HG03469 (cell line): ENCODE results near the gene DCP2.
A peak's percentile ranks its signal among the peaks of the same experiment; 100 is the strongest.

Experiments used
- ATAC-seq: cut with Tn5 transposase; IDR thresholded peaks from one replicate; pipeline ENCODE4 v1.9.1; 2021; ENCODE audit warnings: mild to moderate bottlenecking, moderate library complexity, moderate number of reproducible peaks; ENCODE audit not compliant: unreplicated experiment

The DCP2 gene

GRCh38 chr5:113017881-113018635, 41.5 kb downstream of the DCP2 start:
- no peak for ATAC-seq

- ATAC-seq = no peak
Measured at GRCh38 chr5:113020461-113021273, 44.1 kb downstream of the DCP2 start.

GRCh38 chr5:113022661-113023060, 46.1 kb downstream of the DCP2 start:
- peak; percentile 70 for ATAC-seq

- ATAC-seq = no peak
Measured at GRCh38 chr5:113024076-113024697, 47.6 kb downstream of the DCP2 start.

GRCh38 chr5:113025596-113025995, 49.0 kb downstream of the DCP2 start:
- no peak for ATAC-seq

- ATAC-seq = no peak
Measured at GRCh38 chr5:113026211-113026610, 49.6 kb downstream of the DCP2 start.

- no peak for ATAC-seq
Measured at GRCh38 chr5:113027015-113027414, 50.4 kb downstream of the DCP2 start.

GRCh38 chr5:113027431-113027830, 50.8 kb downstream of the DCP2 start:
- ATAC-seq = no peak

- no peak for ATAC-seq
Measured at GRCh38 chr5:113029614-113030013, 53.0 kb downstream of the DCP2 start.

GRCh38 chr5:113031104-113031503, 54.5 kb downstream of the DCP2 start:
- no peak for ATAC-seq

GRCh38 chr5:113031557-113031956, 55.0 kb downstream of the DCP2 start:
- ATAC-seq = no peak

GRCh38 chr5:113034182-113034773, 57.7 kb downstream of the DCP2 start:
- ATAC-seq = no peak

GRCh38 chr5:113035096-113035495, 58.5 kb downstream of the DCP2 start:
- ATAC-seq = no peak

- ATAC-seq = no peak
Measured at GRCh38 chr5:113036321-113036720, 59.7 kb downstream of the DCP2 start.

GRCh38 chr5:113036826-113037225, 60.2 kb downstream of the DCP2 start:
- ATAC-seq = no peak

- no peak for ATAC-seq
Measured at GRCh38 chr5:113038136-113038535, 61.5 kb downstream of the DCP2 start.

GRCh38 chr5:113038714-113039113, 62.1 kb downstream of the DCP2 start:
- no peak for ATAC-seq

GRCh38 chr5:113039229-113039933, 62.8 kb downstream of the DCP2 start:
- no peak for ATAC-seq

GRCh38 chr5:113039934-113040285, 63.3 kb downstream of the DCP2 start:
- ATAC-seq = no peak

GRCh38 chr5:113040672-113041260, 64.2 kb downstream of the DCP2 start:
- ATAC-seq = no peak
